SW480 (cell line): ENCODE results near the gene PRDM16.

Source experiments
- DNase-seq: peaks from one replicate; pipeline ENCODE4 v3.0.0-alpha.2; 2016; ENCODE audit warnings: low spot score

PRDM16 gene

DNA sequence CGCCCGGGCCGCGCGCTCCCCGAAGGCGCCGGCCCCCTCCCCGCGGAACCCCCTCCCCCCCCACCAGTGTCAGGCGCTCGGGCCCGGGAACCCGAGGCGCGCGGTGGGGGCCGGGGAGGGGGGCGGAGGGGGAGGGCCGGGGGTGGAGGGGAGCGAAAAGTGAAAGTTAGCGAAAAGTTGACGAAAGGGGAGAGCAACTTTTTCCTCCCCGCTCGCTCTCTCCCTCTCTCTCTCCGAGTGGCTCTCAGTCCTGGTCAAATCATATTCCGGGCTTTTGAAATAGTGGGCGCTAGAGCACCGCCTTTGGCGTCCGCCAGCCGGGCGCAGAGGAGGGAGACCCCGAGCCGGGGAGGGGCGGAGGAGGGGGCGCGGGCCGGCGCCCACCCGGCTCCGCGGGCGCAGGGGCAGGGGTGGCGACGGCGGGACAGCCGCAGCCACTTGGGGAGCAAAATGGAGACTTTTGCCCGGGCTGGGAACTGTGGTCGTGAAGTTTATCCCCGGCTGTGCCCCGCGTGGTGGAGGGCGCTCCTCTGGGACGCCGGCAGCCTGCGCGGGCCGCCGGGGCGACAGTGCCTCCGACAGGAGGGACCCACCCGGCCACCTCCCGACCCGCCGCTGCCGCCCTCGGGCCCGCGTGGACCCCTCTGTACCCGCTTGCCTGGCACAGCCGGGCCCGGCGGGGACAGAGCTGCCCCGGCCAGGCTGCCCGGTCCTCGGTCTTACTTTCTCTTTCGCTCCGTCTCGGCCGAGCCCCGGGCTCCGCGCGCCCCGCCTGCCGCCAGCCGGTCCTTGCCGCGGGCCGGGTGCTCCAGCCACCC lies 697 bp downstream of the PRDM16 start:
- DNase-seq, result peak; percentile 75

DNA sequence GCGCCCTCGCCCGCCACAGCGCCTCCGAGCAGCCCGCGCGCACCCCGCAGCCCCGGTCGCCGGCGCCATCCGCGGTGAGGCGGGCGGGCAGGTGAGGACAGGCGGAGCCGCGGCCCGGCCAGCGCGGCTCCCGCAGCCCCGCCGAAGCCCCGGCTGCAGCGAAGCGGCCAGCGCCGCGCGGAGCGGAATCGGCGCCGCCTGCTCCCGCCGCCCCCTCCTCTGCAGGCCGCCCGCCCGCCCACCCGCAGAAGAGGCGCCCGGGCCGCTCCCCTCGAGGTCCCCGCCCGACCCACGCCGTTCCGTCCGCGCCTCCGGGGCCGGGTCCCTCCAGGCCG lies 1.3 kb downstream of the PRDM16 start:
- no peak for DNase-seq

DNA sequence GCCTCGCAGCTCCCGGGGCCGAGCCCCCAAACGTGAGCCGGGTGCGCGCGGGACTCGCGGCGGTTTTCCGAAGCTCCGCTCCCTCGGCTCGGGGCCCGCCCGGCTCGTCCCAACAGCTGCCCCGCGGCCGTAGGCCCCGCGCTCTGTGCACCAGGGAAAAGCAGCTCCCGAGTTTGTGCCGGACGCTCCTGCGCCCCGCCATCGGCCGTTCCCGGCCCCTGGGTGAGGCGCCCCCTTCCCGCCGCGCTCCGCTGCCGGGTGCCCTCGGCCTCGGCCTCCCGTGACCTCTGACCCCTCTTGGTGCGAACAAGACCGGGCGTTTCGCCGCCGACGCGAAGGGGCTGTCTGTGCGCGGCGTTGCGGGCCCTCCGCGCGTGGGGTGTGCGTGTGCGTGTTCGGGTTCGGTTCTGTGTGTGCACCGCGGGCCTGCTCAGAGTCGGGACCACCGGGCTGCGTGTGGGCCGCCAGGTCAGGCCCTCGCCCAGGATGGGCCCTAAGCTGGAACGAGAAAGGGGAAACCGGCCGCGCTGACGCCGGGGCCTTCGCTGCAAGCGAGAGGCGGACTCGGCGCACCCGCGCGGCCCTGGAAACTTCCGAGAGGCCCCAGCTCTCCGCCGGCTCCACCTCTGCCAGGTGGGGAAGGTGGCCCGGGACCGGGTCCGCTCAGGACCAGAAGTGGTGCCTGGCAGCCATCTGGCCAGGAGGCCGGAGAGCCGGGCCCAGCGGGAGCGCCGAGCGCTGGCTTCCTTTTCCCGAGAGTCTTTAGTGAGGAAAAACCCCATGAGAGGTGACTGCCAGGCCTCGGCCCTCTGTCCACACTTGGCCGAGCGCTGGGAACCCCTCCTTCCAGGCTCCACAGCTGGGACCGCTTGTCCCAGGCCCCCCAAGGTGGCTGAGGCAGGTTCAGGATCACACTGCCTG lies 1.9 kb downstream of the PRDM16 start:
- no peak for DNase-seq

DNA sequence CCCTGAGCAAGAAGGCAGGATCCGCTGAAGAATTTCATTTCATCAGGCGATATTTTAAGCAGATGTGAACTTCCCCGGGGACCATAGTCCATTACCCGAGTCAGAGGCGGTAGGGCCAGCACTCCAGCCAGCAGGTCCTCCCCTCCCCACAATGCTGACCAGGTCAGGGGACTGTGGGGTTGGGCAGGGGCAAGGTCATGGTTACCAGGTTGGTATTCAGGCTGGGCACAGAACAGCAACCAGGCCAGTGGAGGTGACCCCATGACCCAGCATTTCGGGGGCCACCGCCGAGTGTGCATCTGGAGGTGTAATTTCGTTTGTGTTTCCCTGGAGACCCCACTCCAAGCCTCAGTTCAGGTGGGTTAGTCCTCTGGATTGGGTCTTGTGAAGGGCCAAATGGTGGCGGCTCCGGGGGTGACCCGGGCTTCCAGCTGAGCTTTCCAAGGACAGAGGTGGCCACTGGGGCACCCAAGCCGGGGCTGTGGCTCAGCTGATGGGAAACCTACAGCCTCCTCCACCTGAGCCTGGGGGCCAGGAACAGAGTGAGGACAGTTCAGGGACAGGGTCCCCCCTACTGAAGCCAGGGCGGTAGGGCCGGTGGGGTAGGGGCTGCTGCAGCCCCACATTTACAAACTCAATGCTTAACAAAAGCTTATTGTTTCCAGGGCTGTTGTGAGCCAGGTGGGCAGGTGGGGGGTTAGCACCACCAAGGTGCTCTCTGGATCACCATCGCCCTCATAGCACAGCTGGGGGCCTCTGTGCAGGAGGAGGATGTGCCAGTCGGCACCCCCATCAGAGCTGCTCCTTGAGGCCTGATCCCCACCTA lies 2.8 kb downstream of the PRDM16 start:
- no peak for DNase-seq

DNA sequence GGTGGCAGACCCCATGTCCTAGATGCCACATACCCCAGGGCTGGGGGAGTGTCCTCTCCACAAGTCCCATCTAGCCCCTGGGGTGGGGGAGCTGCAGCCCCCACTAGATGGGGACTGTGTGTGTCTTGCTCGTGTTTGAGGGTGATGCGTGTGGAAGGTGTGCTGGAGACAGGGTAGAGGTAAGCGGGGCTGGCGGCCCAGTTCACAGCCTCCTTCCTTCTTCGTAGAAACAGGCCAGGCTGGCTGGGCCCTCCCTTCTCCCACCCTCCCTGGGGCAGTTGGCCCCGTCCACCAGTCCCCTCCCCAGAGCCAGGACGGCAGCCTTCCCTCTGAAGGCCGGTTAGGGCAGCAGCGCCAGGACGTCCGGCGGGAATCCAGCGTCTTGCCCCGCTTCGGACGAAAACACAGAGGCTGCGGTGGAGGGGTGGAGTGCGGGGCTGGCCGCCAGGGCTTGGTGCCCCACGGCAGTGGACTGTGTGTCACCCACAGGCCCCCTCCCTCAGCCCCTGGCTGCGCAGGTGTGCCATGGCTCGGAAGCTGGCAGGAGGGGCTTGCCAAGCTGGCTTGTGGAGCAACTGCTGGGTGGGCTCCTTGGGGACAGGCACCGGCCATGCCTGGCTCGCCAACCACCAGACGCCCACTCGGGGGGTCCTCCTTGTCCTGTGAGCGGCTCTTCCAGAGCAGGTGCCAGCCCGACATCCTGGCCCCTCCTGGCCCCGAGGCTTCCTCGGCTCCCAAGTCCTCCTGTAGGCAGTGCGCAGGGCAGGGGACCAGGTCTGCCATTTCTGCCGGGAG lies 3.6 kb downstream of the PRDM16 start:
- DNase-seq, result no peak

DNA sequence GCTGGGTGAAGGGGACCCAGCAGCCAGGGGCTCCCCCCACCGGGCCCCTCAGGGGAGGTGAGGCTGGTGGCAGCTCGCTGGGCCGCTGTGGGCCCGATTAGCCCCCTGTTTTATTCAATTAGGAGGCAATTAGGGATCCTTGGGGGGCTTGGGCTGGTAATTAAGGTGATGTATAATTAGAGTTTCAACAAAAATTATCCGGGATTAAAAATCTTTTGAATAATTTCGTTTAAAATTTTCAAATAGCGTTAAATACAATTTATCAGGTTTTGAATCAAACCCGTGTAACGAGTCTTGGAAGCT lies 4.1 kb downstream of the PRDM16 start:
- DNase-seq, result no peak

DNA sequence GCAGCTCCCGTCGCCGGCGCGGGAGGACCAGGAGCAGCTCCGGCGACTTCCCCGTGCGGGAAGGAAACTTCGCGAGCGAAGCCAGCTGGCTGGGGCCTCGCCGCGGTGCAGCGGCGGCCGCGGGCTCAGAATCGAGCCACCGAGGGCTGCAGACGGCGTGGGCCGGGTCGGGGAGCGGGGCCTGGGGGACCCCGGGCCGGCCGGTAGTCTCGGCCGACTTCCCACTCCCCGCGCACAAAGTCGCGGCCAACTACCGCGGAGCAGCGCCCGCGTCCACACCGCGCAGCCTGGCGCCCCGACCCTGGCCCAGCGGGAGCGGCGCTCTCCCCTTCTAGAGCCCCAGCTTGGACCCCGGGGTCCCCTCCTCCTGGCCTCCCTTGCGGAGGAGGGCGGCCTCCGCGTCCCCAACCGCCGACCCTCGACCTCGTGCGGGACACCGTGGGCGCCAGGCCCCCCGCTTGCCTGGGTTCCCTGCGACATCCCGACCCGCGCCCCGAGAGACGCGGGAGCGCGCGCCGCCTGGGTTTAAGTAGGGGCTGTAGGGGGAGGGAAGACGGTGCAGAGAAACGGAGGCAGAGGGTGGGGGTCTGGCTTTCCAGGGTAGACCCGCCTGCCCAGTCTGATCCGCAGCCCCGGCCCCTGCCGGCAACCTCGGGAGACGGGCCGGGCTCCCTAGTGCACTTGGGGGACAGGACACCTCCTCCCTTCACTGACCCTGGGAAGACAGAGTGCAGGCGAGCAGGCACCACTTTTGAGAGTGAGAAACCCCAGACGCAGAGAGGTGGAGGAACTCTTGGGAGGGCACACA lies 4.7 kb downstream of the PRDM16 start:
- no peak for DNase-seq

DNA sequence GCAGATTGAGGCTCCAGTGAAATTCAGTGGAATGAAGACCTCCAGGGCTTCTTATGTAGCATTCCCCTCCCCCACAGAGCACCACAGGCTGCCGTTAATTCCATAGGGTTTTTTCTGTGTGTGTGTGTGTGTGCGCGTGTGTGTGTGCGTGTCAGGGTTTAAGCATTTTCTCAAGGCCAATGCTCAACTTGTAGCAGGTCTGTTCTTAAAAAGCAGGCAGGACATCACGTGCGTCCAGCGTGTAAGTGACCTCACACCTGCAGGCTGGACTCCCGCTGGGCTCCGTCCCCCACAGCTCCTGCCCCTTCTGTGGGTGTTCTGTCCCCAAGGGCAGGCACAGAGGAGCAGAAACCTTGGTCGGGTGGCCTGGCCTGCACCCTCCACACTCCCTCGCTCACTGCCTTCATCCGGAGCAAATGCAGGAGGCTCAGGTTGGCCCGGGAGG lies 5.3 kb downstream of the PRDM16 start:
- no peak for DNase-seq

DNA sequence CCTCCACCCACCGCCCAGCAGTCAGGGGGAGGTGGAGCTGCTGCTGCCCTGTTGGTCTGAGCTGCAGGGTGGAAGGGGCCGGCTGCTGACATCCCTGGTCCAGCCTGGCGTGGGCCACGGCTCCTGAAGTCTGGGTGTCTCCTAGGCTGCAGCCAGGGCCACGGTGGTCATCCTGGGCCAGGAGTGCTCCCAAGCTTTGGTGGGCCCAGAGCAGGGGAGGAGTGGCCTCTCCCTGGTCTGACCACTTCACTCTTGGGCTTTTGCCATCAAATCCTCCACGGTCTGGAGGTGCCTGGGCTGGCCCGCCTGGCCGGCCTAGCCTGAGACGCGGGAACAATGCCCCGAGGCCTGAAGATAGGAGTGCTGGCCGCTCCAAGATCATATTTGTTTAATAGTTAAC lies 5.8 kb downstream of the PRDM16 start:
- DNase-seq, result no peak

DNA sequence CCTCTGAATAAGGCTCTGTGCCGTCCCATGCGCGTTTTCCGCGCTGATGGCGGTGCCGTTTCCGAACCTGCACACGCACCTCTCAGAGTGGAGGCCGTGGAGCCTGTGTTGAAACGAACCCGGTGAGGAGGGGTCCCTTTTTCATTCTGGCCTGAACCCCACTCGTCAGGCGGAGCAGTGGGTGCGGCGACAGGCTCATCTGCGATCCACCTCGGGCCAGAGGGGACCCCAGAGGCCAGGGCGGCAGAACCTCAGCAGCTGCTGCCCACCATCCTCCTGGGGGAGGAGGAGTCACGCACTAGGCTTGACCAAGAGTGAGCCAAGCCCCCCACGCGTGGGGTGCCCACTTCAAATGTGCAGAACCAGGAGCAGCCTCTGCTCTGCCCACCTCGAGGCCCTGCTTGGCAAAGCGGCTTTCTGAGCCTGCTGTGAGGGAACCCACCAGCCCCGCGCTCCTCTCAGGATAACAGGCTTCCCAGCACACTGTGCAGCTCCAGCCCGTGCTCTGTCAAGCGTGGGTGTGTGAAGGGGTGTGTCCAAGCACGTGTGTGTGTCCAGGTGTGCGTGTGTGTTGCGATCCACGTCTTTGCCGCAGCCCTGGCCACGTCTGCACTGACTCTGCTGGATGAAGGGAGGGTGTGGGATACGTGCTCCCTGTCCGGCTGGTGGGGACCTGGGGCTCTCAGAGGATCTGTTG lies 6.8 kb downstream of the PRDM16 start:
- no peak for DNase-seq

DNA sequence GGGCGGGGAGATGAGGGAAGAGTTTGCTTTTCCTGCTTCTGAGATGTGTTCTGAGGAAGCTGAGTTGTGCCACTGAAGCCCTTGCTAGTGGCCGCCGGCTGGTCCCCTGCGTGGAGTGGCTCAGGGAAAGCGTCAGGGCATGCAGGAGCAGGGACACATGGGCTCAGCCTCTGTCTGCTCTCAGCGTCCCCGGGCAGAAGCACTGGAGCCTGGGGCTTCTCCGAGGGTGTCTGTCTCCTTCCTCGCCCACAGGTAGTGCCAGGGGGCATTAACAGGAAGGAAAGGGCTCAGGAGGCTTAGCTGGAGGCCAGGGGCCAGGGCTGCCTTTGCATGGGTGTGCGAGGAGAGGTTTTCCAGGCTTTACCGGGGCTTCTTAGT lies 7.3 kb downstream of the PRDM16 start:
- DNase-seq, result no peak

DNA sequence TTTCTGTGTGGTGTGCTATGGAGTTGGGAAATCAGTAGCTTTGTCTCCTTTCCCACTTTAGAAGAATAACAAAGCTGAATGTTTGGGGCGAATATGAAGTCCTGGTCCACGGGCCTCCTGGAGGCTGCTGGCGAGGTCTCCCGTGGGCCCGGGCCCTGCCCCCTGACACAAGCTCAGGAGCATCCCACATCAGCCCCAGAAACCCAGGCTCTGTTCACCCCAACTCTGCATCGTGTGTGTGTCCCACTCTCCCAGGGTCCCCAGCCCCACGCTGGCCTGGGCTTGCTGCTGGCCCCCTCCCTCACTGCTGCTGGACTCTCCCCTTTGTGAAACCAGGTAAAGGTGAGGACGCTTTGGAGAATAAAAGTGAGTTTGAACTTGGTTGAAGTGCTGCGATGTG lies 8.1 kb downstream of the PRDM16 start:
- DNase-seq, result no peak

DNA sequence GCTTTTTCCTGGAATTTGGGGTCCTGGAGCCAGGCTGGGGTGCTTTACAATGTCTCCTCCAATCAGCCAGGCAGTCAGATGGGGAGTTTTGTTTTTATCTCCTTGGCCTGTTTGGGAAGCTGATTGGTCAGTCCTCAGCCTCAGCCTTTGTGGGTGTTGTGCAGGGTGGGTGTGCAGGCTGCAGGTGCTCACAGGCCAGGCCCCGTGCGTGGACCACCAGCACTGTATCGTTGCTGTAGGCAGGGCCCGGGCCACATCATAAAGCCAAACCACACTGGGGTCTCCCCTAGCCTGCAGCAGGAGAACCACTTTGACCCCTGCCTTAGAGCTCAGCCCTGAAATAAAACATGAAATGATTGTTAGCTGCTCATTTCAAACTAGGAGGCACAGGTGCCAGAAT lies 8.6 kb downstream of the PRDM16 start:
- DNase-seq, result no peak

DNA sequence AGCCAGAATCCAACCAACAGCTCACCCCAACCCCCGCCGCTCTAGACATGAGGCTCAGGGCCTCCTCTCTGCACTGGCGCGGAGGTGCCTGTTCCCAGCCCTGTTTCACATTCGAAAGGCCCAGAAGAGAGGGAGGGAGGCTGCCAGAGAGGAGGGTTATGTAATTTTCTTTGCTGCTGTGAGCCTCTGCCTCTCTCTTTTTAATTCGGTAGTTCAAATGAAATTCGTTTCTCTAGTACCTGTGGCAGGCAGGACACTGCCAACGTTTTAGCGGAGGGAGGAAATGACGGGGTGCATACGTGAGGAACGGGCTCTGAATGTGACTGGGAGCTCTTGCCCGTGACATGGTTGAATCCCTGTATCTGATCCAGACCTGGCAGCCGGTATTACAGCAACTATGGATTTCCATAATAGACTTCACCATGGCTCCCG lies 9.4 kb downstream of the PRDM16 start:
- no peak for DNase-seq

DNA sequence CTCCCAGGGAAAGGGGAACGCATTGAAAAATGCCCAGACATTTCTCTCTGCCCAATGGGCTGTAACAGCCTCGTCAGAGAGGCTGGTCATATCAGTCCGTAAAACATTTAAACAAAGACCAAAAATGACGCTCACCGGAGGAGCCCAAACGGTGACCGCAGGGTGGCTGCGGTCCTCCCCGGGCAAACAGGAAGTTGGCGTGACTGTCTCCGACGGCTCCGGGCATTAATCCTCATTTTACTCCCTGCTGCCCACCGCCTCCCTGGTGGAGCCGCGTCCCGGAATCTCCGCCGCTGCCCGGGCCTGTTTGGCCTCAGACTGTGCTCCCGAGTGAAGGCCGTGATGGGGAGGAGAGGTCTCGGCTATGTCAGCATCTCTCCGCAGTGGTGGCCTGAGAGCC lies 9.9 kb downstream of the PRDM16 start:
- DNase-seq, result no peak

DNA sequence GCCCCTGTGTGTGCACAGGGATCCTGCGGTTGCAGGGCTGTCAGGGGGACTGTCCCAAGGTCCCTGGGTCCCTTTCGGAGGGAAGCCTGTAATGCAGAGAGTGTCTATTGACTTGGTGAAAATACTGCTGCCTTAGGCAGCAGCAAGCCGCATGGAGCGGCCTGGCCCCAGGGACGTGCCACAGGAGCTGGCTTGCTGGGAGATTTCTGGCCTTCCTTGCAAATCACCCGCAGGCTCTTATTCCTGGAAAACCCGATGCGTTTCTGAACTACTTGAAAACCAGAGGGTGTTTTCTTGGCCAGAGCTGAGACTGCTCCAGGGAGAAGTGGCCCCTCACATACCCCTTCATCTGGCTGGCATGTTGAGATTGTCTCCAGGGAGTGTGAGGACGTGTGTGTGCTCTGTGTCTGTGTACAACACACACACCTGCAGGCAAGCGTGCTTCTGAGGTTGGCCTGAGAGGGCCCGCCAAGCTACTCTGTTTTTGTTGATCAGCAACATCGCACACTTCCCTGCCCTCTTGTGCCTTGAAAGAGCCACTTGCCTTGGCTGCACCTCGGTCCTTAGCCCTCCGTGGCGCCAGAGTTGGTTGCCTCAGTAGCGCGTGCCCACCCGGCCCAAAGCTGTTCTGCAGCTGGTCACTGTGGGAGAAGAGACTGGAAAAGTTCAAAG lies 10.5 kb downstream of the PRDM16 start:
- DNase-seq, result no peak

DNA sequence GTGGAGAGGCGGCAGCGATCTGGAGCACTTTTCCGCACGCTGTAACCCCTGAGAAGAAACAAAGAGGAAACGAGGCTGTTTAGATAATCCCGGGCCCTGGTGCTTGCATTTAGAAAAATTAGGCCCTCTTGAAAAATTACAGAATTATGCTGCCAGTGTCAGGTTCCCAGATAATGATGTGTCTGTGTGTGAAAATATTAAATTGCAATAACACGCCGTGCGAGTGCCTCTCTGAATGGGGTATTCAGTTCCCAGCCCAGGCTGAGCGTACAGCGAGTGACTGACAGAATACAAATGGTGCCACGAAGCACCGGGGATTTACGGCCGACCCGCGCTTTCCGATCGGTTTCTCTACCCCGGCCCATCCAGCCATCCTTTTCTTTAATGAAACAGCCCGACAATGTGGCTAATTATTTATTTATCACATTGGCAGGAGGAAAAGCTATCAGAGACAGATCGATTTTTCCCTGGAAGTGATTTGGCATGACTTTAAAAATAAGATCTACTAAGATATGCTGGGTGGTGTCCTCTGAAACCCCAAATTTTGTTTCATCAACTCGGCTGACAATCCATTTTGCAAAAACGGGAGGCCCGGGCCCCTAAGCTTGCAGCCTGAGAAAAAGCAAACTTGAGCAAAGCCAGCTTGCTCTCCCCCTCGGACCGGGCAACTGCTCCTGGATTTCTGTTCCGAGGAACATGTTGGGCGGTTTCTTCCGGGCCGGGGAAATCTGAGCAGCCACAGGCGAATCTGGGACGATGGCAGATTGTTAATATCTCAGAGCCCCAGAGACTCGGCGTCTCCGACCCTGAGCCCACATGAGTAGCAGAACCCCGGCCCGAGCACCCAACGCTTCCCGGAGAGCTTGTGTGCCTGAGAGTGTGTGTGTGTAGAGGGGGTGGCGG lies 11.3 kb downstream of the PRDM16 start:
- DNase-seq, result no peak

DNA sequence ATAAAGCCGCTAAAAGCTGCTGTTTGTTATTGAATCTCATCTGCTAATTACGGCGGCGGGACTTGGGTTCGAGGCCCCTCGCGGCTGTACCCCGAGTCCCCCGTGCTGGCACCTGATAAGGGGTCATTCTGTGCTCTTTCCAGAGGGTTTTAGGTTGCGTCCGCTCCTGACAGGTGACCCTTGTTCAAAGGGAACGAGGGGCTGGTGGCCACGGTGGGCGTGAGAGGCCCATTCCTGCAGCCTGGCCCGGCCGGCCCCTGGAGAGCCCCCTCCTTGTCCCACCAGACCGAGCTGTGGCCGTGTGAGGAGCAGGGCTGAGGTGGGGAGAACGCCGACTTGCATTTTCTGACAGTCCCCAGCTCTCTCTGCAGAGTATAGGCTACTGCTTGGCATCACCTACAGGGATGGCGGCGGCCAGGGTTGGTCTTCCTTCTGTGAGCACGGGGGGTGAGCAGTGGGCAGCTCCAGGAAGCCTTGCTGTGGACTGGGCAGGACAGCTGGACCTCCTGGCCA lies 12.2 kb downstream of the PRDM16 start:
- no peak for DNase-seq
